ENCODE measurements around the gene CTNNA3.

Gene CTNNA3

DNA sequence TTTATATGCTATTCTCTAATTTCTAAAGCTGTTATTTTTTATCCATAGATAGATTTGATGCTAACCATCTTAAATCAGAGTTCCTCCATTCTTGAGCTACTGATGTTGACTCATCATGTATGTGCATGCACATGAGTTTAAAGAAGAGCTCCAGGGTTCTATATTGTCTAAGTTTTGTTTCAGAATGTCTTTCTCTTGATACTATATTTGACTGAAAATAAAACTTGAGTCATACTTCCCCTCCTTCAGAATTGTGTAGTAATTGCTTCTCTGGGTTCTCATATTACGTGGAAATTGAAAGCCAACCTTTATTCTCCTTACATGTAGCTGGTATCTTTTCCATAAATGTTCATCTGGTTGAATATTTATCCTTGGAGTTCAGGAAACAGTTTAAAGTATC is 680.8 kb downstream of the CTNNA3 start:
- no peak for DNase-seq (ENCODE audit: low spot score)

- no peak for DNase-seq (ENCODE audit: low spot score)
Observed at GRCh38 chr10:67011981-67012380, 684.0 kb downstream of the CTNNA3 start.

DNA sequence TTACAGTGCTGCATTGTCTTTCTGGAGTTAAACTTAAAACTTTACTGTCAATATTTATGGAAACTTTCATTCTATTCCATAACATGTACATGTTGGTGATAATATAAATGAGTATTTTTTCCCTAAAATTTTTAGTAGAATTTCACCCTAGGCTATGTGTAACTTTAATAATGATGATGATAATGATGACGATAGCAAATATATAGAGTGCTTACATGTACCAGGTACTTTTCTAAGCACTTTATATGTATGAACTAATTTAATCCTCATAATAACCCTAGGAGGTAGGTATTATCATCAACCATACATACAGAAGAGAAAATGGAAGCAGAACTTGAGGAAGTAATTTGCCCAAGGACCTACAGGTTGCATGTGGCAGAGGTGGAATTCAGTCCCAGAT is 684.5 kb downstream of the CTNNA3 start:
- DNase-seq (ENCODE audit: low spot score), result no peak

DNA sequence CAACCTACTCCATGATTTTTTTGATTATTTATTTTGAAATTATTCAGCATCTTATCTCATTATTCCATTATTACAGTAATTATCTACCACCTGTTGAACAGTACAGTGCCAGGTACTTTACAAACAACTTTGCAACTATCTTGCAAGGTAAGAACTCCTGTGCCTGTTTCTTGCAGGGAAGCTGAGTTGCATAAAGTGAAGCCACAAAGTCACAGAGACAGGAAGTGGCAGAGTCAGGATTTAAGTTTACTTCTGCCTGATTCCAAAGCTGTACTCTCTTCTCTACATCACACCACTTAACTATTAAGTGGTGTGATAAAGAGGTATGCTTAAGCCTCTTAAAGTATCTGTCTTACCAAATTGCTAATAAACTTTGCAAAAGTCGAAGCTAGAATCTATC is 690.0 kb downstream of the CTNNA3 start:
- DNase-seq (ENCODE audit: low spot score), result no peak

GRCh38 chr10:67004690-67005089 is 691.3 kb downstream of the CTNNA3 start:
- DNase-seq (ENCODE audit: low spot score), result no peak

- DNase-seq (ENCODE audit: low spot score), result peak; percentile 81
Observed at GRCh38 chr10:66999762-67000545, 696.0 kb downstream of the CTNNA3 start.

DNA sequence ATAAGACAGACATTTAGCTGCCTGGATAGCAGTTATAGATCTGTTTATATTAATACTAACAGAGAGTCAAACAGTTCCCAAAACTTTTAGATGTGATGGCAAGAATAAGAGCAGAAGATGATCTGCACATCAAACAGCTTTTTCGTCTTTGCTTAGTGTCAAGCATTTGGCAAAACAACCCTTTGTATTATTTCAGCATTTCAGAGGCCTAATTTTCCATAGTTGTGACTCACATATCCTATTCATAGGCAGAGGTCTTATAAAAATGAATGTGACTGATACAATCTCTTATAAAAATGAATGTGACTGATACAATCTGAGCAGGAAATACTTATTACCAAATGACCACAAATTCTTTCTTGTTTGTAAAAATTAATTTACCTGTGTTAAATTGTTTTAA is 699.0 kb downstream of the CTNNA3 start:
- no peak for DNase-seq (ENCODE audit: low spot score)

DNA sequence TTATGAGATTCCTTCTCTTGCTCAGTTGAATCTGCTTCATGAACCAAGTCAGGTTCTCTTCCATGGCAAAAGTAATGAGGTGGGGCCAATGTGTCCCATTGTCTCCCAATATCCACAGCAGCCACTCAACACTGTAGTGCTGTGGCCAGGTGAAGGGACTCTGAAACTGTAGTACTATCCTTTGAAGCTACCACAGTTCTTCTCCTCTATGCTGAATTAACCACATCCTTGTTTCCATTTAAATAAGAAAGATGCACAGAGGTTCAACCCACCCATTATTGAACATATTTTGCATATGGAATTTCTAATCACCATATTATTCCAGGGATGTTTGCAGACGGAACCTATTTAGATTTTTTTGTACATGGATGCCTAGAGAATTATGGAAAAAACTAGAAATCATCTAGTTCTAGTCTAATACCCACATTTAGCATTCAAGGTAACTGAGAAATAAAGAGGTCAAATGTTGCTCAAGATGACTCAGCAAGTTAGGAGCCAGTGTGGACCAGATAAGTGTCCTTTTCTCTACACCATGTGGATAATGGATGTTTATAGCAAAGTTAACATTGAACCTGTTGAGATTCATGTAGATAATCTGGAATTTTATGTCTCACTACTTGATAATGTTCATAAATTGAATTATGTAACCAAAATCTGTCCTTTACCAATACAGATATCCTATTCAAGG is 705.7 kb downstream of the CTNNA3 start:
- DNase-seq (ENCODE audit: low spot score), result no peak

DNA sequence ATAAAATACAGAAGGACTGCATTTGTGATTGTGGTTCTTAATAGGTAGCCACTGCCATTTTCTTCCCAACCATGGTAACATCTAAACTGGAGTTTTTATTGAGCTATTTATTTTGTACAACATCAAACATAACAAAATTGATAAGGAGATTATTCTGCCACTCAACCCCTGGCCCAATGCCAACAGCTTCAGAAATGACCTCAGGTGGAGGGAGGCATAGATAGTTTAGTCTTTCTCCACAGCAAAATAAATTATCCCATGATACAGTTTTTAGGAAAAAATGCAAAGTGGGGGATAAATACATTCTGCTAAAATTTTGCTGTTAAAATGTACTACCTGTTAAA is 712.5 kb downstream of the CTNNA3 start:
- DNase-seq (ENCODE audit: low spot score), result no peak

DNA sequence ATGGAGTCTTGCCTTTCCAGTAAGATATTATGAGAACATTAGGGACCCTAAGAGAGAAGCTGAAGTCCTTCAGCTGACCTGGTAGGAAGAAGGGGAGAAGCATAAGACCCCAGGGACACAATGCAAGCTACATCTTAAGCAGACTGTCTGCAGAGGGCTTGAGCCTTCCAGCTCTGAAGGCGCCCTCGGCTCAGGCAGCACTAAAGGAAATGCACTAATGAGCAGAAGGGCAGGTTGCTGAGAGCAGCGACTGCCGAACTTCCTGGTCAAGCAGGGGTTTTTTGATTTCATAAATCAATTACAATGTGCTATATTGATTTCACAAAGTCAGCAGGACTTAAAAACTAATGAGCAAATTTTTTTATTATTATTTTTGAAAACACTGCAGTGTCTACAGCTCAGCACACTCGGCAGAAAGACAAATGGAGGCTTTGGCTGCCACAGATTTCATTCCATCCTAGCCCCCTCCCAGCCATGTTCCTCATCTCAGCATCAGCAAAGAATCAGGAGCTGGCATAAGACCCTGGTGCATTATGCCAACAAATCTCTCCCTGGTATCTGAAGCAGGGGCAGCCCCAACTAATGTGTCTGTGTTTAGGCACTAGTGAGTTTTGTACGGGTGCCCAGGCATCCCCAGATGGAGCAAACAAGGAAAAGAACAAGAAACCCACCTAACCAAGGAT is 713.1 kb downstream of the CTNNA3 start:
- no peak for DNase-seq (ENCODE audit: low spot score)

- no peak for DNase-seq (ENCODE audit: low spot score)
Observed at GRCh38 chr10:66982053-66982420, 714.0 kb downstream of the CTNNA3 start.

GRCh38 chr10:66981361-66982052 is 714.5 kb downstream of the CTNNA3 start:
- no peak for DNase-seq (ENCODE audit: low spot score)

DNA sequence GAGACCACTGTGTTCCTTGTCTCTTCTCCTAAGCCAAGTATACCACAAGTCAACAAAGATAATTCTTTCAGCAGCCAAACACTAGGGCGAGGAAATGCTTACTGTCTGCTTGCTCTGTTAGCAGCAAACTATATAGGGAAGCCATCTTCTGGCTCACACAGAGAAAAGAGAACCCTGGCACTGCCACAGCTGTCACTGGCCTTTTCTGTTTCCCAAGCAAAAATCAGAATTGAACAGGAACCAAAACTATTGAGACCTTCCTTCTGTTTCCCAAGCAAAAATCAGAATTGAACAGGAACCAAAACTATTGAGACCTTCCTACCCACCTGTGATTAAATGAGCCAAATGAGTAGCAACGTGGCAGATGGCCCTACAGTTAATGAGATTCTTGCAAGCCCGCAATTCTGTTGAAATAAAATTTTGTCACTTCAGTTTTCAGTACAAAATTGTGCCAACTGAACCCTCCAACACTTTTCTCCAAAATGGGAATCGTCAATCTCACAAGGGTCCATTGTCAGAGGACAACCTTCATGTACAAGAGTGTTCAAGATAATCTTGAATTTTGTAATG is 715.7 kb downstream of the CTNNA3 start:
- no peak for DNase-seq (ENCODE audit: low spot score)

- DNase-seq (ENCODE audit: low spot score), result no peak
Observed at GRCh38 chr10:66964946-66965345, 731.0 kb downstream of the CTNNA3 start.

DNA sequence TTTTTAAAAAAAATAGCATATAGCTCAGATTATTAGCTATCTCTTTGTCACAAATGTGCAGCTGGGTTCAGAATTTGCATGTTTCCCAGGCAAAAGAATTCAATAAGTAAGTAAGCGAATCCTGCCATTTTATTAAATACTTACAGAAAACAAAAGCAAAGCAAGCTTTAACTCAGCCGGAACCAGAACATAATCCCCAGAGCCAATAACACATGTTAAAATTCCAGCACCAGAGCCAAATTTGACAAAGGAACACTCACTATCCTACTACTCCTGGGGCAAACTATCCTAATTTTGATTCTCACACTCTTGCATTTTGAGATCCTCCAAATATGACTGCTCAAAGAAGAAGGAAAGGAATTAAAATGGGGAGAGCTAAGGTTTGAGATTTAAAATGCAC is 737.5 kb downstream of the CTNNA3 start:
- DNase-seq (ENCODE audit: low spot score), result no peak

DNA sequence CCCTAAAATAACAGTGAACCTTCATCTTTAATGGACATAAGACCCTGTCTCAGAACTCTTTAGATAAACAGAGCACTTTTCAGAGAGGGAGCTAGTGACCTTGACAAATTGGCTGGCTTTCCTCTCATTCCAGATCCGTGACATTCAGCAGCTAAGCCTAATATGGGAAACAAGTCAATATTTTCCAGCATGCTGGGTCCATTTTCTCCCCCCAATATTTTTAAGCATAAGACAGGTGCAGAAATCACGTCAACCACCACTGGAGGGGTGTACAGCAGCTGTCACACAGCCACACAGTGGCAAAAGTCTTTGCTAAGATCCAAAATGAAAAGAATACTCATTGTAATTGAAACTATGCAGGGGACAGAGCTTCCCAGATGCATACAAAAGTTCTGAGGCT is 744.1 kb downstream of the CTNNA3 start:
- DNase-seq (ENCODE audit: low spot score), result no peak

- DNase-seq (ENCODE audit: low spot score), result no peak
Observed at GRCh38 chr10:66943590-66943989, 752.4 kb downstream of the CTNNA3 start.

GRCh38 chr10:66942407-66942806 is 753.6 kb downstream of the CTNNA3 start:
- DNase-seq (ENCODE audit: low spot score), result no peak

DNA sequence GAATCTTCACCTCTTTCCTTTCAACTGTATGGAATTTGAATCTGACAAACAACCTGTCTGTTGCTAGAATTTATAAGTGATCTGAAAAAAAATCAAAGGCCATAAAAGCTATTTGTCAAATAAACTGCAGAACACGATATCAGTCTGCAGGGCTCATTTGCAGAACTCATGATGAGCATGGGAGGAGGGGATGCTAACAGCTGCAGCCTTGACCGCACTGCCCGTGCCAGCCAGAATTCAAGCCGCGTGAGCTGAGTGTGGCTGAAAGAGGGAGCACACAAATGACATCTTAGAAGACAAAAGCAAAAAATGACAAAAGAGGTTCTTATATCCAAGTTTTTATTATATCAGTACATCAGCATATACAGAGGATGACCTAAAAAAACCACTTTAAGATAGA is 754.5 kb downstream of the CTNNA3 start:
- DNase-seq (ENCODE audit: low spot score), result peak; percentile 91

DNA sequence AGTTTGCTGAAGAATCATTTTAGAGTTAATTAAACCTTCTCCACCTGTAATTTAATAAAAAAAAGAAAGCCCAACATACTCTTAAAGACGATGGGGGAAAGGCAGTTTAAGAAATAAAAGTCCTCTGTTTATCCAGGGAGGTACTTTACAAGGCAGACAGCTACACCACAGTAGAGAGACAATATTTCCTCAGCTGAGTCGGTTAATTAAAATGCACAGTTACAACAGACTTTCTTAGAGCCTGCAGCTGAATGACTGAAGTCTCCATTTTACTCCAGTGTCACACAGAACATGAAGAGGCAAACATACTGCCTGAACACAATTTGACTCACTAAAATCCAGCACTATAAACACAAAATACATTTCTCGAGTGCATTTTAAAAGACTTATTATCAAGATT is 755.0 kb downstream of the CTNNA3 start:
- DNase-seq (ENCODE audit: low spot score), result peak; percentile 86

DNA sequence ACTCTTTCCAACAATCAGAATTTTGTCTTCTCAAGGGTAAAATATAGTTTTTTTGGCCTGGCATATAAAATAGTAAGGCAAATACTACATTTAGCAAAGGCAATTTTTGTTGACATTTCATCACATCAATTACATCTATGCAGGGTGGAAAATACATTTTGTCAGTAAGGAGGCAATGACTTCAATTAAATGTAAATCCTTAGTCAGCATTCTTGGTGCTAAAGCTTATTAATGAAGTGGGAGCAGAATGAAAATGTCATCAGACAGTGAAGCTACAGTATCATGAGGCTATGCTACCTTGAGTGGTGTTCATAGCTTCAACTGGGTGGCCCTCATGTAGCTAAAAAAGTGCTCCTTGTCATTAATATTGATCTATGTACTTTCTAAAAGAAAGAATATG is 761.3 kb downstream of the CTNNA3 start:
- no peak for DNase-seq (ENCODE audit: low spot score)

DNA sequence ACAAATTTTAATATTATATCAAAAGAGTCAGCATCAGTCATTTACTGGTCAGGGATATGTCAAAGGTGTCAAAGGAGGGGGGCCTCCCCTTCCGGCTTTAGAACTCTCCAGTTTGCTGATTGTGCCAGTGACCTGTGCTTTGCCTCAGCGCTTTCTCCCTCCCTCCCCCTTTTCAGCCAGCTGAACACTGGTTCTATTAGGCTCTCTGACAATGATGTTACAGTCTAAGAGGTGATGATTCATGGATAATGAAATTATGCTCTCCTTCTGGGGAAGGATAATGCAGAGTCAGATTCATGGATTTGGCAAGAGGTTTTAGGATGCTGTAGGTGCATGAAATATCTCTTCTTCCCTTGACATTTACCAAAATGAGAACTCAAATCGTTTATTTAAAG is 764.0 kb downstream of the CTNNA3 start:
- peak; percentile 91 for DNase-seq (ENCODE audit: low spot score)
